Keratinocyte (primary cell): ENCODE results near the gene HOTAIR.

Experiments
- CTCF ChIP-seq, 3 experiments: IDR thresholded peaks in 1 of 3; conservative IDR thresholded peaks in 1 of 3; optimal IDR thresholded peaks in 1 of 3; 2 replicates in 2 of 3; 3 replicates in 1 of 3; pipeline versions ENCODE3 to v1.5.1; 2011; ENCODE audit warnings: low read length in 3 of 3, mild to moderate bottlenecking in 3 of 3, moderate library complexity in 2 of 3, control low read depth in 1 of 3, inconsistent platforms in 1 of 3; ENCODE audit not compliant: insufficient read depth in 2 of 3; ENCODE audit errors: extremely low read depth in 1 of 3
- EZH2 ChIP-seq: IDR thresholded peaks from one replicate; pipeline ENCODE4 v1.6.1; 2012; ENCODE audit warnings: inconsistent platforms, mild to moderate bottlenecking, low read length, moderate library complexity

DNA sequence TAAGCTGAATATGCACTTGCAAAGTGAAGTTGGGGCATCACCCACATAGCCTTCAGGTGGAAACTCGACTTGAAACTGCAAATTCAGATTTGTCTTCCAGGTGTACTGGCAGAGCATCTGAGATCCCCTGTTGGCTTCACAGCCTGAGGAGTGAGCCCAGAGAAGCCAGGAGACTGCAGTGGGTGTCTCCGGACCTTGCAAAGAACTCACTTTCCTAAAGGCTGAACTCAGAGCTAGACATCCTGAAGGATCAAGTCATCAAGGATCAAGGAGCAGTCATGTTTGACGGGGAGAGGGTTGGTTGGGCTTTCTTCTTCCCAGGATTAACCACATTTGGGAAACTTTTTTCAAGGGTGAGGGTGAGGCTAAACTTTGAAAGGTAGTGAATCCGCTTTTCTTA lies 45.2 kb downstream of the HOTAIR start:
- TF ChIP-seq CTCF (optimal IDR thresholded peaks at IDR 0.05 in 1 of 3, IDR thresholded peaks at IDR 0.05 in 1 of 3, conservative IDR thresholded peaks at IDR 0.05 in 1 of 3; ENCODE audit: extremely low read depth in 1 of 3, insufficient read depth in 2 of 3, low read length in 3 of 3) = no peak
- TF ChIP-seq EZH2 = no peak
